Body of pancreas (tissue), 4 donors: ENCODE data around the gene PIP. TPM values are rescaled to one million over a fixed set of nuclear protein-coding genes. Genes with fewer than 3 reads are reported as not detected.
"Not testable (repeated sequence)": the region's sequence is repeated elsewhere in the genome, so short reads cannot be mapped to it uniquely, and the experiment has no call there.

Experiments used
- ATAC-seq: fragments of 150-250 bp; one replicate; pipeline ENCODE4 v1.9.1; 2016
- DNase-seq, 4 donors: peaks; one replicate each; pipeline ENCODE4 v3.0.0-alpha.2; 2019
- H3K27ac ChIP-seq, 4 donors: fragments of 200-600 bp; sonication (generic); 1 replicate in 3 of 4; 2 replicates in 1 of 4; pipeline versions ENCODE4 v1.5.1 to v1.6.1; 2016 to 2019; ENCODE audit warnings: mild to moderate bottlenecking in 1 of 4, mixed read lengths in 1 of 4, moderate library complexity in 1 of 4
- H3K27me3 ChIP-seq, 2 donors: fragments of 200-600 bp; sonication (generic); one replicate each; pipeline ENCODE4 v1.6.0; 2016; ENCODE audit warnings: mild to moderate bottlenecking in 1 of 2
- H3K36me3 ChIP-seq, 2 donors: fragments of 200-600 bp; sonication (generic); replicated peaks in 1 of 2; 2 replicates each; pipeline ENCODE4 v1.5.1; 2016; ENCODE audit warnings: low read depth in 2 of 2; ENCODE audit not compliant: insufficient read depth in 1 of 2
- H3K4me1 ChIP-seq: fragments of 200-600 bp; sonication (generic); one replicate; pipeline ENCODE4 v1.6.0; 2016
- H3K4me3 ChIP-seq, 2 donors: fragments of 200-600 bp; sonication (generic); 1 replicate in 1 of 2; 2 replicates in 1 of 2; pipeline ENCODE4 v1.5.1; 2016 to 2019
- H3K9me3 ChIP-seq, 3 donors: fragments of 200-600 bp; sonication (generic); 1 replicate in 2 of 3; 2 replicates in 1 of 3; pipeline ENCODE4 v1.5.1; 2016
- POLR2A ChIP-seq, 3 donors: fragments of 450-650 bp; IDR thresholded peaks; one replicate each; pipeline ENCODE4 v1.6.1; 2016; ENCODE audit warnings: antibody characterized with exemption in 3 of 3, mild to moderate bottlenecking in 2 of 3
- WGBS, 2 donors: methylation state at CpG; one replicate each; pipeline ENCODE4 v1.1.5; 2017; 5-methylcytosine and 5-hydroxymethylcytosine counted together
- intact Hi-C: fragments of 100-400 bp; cut with DNase I; formaldehyde crosslinking; loops from one replicate; pipeline ENCODE4 v1.15.1; 2023
- total RNA-seq, 2 donors: library from RNA; depleted of rRNA; stranded (reverse); fragments of >200 nt; gene quantifications; one replicate each; pipeline ENCODE4 v1.1.0, GENCODE V29; 2016
- TF ChIP-seq, protein P1 (sequence below), 7 experiments: fragments of 450-650 bp in 4 of 7; fragments of 200-600 bp in 3 of 7; sonication (generic) in 3 of 7; IDR thresholded peaks; one replicate each; pipeline ENCODE4 v1.5.1; 2016 to 2019; ENCODE audit warnings: antibody characterized with exemption in 7 of 7

PIP gene
- total RNA-seq, 2 donors from 2014 or later, result not detected

DNA sequence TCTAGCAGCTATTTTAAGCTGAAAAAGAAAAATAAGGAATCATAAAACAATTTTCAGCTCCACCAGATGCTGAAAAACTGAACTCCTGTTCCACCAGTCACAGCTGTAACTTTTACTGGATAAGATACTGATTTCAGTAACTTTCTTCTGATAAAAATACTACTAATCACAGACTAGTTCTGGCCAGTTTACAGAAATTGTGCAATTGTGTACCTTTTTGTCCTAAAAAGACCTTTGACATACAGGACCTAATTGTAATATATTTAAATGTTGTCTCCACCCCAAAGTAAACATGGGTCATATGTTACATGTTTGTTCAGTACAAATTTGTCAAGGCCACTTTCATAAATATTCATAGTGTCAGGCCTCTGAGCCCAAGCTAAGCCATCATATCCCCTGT lies 27.1 kb upstream of the PIP start:
- H3K4me1 ChIP-seq, result peaks cover 8% of the 10 kb centered on the region
- no peaks in the 10 kb centered on the region for H3K27me3 ChIP-seq
- intact Hi-C loops, result no loop called here
- TF ChIP-seq, protein P1, sequence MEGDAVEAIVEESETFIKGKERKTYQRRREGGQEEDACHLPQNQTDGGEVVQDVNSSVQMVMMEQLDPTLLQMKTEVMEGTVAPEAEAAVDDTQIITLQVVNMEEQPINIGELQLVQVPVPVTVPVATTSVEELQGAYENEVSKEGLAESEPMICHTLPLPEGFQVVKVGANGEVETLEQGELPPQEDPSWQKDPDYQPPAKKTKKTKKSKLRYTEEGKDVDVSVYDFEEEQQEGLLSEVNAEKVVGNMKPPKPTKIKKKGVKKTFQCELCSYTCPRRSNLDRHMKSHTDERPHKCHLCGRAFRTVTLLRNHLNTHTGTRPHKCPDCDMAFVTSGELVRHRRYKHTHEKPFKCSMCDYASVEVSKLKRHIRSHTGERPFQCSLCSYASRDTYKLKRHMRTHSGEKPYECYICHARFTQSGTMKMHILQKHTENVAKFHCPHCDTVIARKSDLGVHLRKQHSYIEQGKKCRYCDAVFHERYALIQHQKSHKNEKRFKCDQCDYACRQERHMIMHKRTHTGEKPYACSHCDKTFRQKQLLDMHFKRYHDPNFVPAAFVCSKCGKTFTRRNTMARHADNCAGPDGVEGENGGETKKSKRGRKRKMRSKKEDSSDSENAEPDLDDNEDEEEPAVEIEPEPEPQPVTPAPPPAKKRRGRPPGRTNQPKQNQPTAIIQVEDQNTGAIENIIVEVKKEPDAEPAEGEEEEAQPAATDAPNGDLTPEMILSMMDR (IDR thresholded peaks at IDR 0.05), result no peak
- no peak for TF ChIP-seq POLR2A (IDR thresholded peaks at IDR 0.05)
- no peak overlapping the region for H3K27ac ChIP-seq
- DNase-seq (peak in 1 of 4 donors; percentile 3), ATAC-seq (peak; percentile 71)
- H3K4me3 ChIP-seq, result no peak overlapping the region
- H3K9me3 ChIP-seq, result peaks cover 0 to 12% (median 0%) of the 10 kb centered on the region in 3 donors
- H3K36me3 ChIP-seq, result no peaks in the 10 kb centered on the region

DNA sequence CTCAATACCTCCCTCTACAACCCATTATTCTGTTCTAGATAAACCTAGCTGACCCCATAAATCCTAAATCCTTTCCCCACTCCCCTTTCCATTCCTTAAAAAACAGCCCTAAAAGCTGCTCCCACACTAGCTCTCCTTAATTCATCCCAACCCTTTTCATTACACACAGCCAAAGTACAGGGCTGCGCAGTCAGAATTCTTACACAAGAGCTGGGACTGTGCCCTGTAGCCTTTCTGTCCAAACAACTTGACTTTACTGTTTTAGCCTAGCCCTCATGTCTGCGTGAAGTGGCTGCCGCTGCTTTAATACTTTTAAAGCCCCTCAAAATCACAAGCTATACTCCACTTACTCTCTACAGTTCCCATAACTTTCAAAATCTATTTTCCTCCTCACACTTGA lies 23.9 kb upstream of the PIP start:
- not testable (repeated sequence) for DNase-seq, H3K27ac ChIP-seq
- WGBS, 2 donors, result 93 to 98% methylated on average over 3 of the region's 3 CpGs

DNA sequence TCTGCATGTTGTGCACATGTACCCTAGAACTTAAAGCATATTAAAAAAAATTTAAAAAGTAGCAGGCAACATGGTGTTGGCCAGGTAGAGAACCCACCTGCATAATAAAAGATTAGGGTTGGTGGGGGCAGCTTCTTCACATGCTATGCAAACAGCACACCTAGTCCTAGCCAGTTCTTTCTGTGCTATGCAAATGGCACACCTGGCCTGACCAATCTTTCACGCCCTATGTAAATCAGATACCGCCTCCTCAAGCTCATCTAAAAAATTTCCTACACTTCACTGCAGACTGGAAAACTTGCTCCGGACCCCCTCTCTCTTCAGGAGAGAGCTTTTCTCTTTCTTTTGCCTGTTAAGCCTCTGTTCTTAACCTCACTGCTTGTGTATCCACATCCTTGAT lies 14.5 kb upstream of the PIP start:
- 79 to 87% methylated on average over 3 of the region's 3 CpGs for WGBS, 2 donors

More for the DNA sequence above, 23.9 kb upstream of the PIP start:
- H3K36me3 ChIP-seq, H3K4me3 ChIP-seq, ATAC-seq, H3K4me1 ChIP-seq, H3K27me3 ChIP-seq, intact Hi-C loops: not testable (repeated sequence)
- peaks cover 0 to 18% (median 0%) of the 10 kb centered on the region in 3 donors for H3K9me3 ChIP-seq

DNA sequence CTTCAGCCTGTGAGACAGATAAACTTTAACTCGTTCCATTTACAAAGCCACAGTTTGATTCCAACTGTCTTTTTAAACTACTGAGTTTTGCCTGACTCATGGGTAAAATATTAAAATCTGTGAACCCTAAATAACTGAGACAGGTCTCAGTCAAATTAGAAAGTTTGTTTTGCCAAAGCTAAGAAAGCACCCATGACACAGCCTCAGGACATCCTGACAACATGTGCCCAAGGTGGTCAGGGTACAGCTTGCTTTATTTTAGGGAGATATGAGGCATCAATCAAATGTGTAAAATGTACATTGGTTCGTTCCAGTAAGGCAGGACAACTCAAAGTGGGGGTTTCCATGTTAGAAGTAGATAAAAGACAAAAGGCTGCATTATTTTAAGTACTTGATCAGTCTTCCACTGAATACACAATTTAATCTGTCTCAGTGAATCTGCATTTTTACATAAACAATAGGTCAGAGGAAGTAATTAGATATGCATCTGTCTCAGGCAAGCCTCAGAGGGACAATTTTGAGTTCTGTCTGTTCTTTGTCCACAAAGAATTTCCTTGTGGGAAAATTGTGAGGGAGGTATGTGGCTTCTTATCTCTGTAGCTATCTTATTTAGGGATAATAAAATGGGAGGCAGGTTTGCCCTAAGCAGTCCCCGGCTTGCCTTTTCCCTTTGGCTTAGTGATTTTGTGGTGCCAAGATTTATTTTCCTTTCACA lies 11.0 kb upstream of the PIP start:
- Histone ChIP-seq H3K27ac (peak overlapping the region in 1 of 4 donors; percentile 20), H3K4me3 (no peak overlapping the region), H3K9me3 (no peaks in the 10 kb centered on the region), H3K27me3 (no peaks in the 10 kb centered on the region), H3K4me1 (no peaks in the 10 kb centered on the region), H3K36me3 (no peaks in the 10 kb centered on the region)
- intact Hi-C loops, result no loop called here
- WGBS, 2 donors, result 43 to 45% methylated on average over 3 of the region's 3 CpGs
- DNase-seq, result no peak
- no peak for ATAC-seq
- TF ChIP-seq, protein P1 (IDR thresholded peaks at IDR 0.05), result no peak
- no peak for TF ChIP-seq POLR2A (IDR thresholded peaks at IDR 0.05)

More for the DNA sequence above, 14.5 kb upstream of the PIP start:
- intact Hi-C loops, result no loop called here
- Histone ChIP-seq H3K9me3 (peaks cover 0 to 8% (median 0%) of the 10 kb centered on the region in 3 donors), H3K4me1 (no peaks in the 10 kb centered on the region), H3K4me3 (no peak overlapping the region), H3K27me3 (no peaks in the 10 kb centered on the region), H3K36me3 (no peaks in the 10 kb centered on the region), H3K27ac (no peak overlapping the region)
- TF ChIP-seq POLR2A (IDR thresholded peaks at IDR 0.05), result no peak
- TF ChIP-seq, protein P1 (IDR thresholded peaks at IDR 0.05), result no peak
- DNase-seq, result no peak
- ATAC-seq, result no peak

DNA sequence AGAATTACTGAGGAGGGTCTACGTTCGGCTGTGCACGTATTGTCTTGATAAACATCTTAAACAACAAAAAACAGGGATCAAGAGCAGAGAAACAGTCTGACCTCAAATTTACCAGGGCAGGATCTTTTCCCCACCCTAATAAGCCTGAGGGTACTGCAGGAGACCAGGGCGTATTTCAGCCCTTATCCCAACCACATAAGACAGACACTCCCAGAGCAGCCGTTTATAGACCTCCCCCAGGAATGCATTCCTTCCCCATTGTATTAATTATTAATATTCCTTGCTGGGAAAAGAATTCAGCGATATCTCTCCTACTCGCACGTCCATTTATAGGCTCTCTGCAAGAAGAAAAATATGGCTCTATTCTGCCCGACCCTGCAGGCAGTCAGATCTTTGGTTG lies 8.6 kb upstream of the PIP start:
- intact Hi-C loops, DNase-seq, ATAC-seq: not testable (repeated sequence)

DNA sequence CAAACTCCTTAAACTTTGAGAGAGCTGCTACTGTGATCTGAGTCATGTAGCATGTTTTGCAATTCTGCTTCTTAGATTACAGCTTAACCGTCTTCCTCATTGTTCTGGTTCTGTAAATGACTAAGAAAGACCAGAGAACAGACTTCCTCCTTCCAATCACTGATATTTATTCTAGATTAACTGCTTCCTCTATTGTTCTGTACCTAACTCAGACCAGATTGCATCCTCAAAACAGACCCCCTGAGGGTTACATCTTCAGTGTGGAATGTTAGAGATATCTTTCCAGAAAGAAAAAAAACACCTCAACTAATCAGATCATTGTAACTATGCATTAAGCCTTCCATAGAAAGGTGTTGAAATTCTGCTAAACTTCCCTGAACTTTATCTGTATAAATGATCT lies 5.7 kb upstream of the PIP start:
- H3K4me3 ChIP-seq, result no peak overlapping the region
- H3K27ac ChIP-seq, result no peak overlapping the region
- H3K27me3 ChIP-seq, result no peaks in the 10 kb centered on the region
- no peaks in the 10 kb centered on the region for H3K9me3 ChIP-seq
- intact Hi-C loops, result no loop called here
- no peak for ATAC-seq
- DNase-seq, result no peak
- WGBS, 2 donors, result 23 to 46% methylated on average over 1 of the region's 1 CpG
- no peaks in the 10 kb centered on the region for H3K36me3 ChIP-seq
- H3K4me1 ChIP-seq, result no peaks in the 10 kb centered on the region
- TF ChIP-seq, protein P1 (IDR thresholded peaks at IDR 0.05), result no peak
- no peak for TF ChIP-seq POLR2A (IDR thresholded peaks at IDR 0.05)

More for the DNA sequence above, 8.6 kb upstream of the PIP start:
- WGBS, 2 donors, result 89% methylated on average over 9 of the region's 9 CpGs
- not testable (repeated sequence) for H3K4me3 ChIP-seq, H3K27ac ChIP-seq, H3K9me3 ChIP-seq, H3K27me3 ChIP-seq, H3K4me1 ChIP-seq, H3K36me3 ChIP-seq
